Measurements from ENCODE around the gene RASGRP2.

Gene RASGRP2

DNA sequence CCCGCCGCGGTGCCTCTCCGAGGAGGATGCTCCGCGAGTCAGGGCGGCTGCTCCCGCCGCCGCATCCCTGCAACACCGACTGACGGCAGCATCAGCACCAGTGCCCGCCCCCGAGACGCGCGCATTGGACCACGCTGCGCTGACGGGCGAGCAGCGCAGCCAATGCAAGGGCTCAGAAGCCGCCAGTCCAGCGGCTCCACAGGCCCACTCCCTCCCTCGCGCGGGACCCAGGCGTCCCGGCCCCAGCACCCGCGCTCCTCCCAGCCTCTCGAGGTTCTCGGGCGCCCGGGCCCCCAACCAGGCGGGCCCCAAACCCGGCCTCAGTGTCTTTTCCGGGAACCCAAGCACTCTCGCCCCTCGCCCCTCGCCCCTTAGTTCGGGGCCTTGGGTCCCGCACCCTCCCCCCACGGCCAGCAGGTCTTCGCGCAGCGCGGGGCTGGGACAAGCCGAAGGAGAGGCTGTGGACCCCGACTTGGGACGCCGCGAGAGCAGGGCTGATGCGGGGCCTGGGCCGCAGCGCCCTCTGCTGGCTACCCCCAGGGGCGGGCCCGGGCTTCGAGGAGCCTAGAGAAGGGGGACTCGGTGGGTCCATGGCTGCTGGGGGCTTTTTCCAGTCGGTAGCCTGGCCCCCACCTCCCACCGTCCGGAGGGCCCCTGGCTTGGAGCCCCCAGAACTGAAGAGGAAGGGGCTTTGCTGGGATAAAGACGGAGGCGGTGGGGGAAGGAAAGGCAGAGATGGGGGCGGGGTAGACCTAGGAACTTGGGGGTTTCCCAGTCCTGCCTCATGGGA is 20.6 kb downstream of the RASGRP2 start, which contains the start of gene NRXN2:
TSS of gene NRXN2 (minus strand) at position 81 of the 790 bp plus-strand sequence. CDS start 9,498 bp downstream, outside the sequence.
- intact Hi-C loops (cut with DNase I), result loop anchor here (1.0 to 2.0 kb wide), 2 partner anchors 35 to 69 kb away; no protein-coding TSS in a partner anchor
- peak; percentile 91 to 100 (median 96) for DNase-seq

DNA sequence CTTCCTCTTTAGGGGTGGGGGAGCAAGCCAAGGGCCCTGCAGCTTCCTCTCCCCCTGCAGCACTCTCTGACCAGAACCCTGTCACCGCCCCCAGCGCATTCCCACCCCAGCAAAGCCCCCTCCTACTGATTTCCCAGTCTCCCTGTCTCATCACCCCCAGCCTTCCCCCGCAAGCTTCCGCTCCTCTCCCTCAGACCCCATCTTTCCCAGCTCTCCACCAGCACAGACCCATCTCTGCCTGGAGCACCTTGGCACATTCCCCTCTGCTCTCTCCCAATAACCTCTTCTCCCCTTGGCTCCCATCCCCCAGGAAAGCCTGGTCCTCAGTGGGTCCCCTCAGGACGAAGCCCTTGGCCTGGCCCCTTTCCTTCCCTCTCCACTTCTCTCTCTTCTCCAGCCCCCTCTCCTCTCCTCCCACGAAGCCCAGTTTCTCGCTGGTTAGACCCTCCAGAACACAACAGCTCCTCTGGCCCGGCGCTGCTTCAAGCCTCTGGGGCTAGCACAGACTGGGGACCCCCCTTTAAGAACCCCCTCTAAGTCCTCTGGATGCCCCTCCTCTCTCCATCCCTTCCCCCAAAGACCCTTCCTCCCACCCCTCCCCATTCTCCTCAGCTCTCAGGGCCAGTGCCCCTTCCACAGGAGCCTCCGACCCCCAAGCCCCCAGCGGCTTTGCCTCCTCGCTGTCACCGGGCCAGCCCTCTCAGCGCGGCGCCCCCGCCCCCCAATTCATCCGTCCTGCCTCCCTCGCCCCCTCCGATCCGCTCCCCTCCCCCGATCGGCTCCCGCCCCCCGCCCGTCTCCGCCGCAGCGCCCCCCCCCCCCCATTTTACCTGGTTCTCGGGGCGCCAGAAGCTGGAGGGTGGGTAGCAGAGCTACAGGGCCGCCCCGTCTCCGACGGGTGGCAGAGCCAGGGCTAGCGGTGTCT is 21.5 kb downstream of the RASGRP2 start:
- peak in 3 of 10 donors; percentile 70 to 72 (median 72) for DNase-seq

DNA sequence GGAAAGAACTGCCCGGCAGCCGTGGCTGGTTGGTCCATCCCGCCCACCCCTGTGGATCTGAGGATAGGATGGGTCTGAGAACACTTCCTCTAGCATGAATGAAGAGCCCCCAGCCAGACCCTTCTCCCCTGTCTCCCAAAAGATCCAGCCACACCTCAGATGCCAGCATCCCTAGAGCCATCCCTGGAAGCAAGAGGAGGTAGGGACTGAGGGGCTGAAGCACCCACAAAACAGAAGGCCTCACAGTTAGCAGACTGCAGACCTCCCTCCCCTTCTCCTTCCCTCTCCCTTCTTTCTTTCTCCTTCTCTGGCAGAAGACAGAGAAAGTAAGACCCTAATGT is 22.6 kb downstream of the RASGRP2 start:
- intact Hi-C loops (cut with DNase I), result no loop called here
- DNase-seq, result peak in 1 of 10 donors; percentile 30

More for the DNA sequence above, 21.5 kb downstream of the RASGRP2 start:
- intact Hi-C loops (cut with DNase I), result loop anchor here (1.0 to 2.0 kb wide), 2 partner anchors 34 to 68 kb away; no protein-coding TSS in a partner anchor

DNA sequence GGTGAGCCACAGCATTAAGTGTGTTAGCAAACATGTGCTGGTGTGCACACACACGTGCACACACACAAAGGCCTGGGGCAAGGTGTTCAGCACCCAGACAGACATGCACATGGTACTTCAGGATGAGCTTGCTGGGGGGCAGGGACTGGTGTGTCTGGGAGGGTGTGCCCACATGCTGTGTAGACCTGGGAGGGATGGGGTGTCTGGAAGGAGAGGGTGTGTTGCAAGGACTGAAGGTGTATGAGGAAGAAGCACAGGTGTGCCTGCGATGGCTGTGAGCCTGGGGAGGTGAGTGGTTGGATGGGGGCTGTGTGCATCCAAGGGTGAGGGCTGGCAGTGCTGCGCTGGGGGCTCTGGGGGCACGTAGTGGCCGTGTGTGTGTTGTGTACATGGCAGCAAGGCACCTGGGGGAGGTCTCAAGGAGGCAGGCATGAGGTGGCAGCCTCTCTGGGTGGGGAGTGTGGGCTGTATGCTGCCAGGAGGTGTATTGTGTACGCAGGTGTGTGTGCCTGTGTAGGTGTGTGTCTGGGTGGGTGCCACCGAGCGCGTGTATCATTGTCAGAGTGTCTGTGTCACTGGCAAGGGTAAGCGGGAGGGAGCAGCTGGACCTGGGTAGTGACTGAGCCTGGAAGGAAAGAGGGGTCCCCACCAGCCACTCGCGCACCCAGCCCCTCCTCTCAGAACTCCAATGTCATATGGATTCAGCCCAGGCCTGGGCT is 23.1 kb downstream of the RASGRP2 start:
- peak in 2 of 10 donors; percentile 74 to 76 for DNase-seq
- intact Hi-C loops (cut with DNase I), result no loop called here

DNA sequence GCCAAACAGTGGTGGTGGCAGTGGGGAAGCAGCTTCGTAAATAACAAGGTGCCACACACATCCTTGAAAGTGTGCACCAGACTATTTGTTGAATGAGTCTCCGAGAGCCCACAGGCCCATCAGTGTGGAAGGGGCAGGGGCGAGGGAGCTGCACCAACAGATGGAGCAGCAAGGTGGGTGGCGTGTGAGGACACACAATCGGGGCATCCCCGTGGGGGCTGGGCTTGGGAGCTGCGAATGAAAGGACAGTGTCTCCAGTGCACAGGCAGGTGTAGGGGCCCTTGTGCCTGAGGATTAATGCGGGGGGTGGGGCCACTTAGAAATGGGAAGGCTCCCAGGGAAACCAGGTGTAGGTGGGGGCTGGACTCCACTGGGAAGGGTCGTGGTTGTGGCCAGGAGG is 23.8 kb downstream of the RASGRP2 start:
- DNase-seq, result peak in 2 of 10 donors; percentile 43 to 67
- intact Hi-C loops (cut with DNase I), result no loop called here

DNA sequence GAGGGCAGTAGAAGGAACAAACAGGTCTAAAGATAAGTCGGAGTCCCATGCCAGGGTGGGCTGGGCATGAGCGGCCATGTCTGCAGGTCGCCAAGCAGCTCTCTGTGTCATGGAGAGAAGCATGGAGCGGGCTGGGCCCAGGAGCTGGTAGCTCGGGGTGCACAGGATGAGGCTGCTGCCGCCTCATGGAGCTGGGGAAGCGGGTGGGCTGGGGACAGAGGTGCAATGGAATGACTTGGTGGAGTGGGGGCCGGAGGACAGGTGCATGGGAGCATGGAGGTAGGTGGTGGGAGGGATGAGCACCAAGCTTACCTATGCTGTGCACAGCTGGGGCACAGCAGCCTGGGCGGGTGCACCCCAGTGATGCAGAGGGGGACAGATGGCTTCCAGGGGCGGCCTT is 24.5 kb downstream of the RASGRP2 start:
- DNase-seq, result peak in 3 of 10 donors; percentile 23 to 70 (median 69)
- intact Hi-C loops (cut with DNase I), result no loop called here

DNA sequence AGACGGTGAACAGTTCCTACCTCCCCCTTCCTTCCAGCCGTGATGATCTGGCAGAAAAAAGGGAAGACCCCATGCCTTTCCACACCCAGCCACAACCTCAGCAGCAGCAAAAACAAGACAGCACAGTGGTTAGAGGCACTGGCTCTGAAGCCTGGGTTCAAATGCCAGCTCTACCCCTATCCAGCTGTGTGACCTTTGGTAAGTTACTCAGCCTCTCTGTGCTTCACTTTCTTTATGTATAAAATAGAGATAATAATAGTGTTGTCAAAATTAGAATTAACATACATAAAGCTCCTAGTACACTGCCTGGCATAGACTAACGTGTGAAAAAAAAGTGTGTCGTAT is 25.2 kb downstream of the RASGRP2 start:
- DNase-seq, result no peak
- intact Hi-C loops (cut with DNase I), result no loop called here

DNA sequence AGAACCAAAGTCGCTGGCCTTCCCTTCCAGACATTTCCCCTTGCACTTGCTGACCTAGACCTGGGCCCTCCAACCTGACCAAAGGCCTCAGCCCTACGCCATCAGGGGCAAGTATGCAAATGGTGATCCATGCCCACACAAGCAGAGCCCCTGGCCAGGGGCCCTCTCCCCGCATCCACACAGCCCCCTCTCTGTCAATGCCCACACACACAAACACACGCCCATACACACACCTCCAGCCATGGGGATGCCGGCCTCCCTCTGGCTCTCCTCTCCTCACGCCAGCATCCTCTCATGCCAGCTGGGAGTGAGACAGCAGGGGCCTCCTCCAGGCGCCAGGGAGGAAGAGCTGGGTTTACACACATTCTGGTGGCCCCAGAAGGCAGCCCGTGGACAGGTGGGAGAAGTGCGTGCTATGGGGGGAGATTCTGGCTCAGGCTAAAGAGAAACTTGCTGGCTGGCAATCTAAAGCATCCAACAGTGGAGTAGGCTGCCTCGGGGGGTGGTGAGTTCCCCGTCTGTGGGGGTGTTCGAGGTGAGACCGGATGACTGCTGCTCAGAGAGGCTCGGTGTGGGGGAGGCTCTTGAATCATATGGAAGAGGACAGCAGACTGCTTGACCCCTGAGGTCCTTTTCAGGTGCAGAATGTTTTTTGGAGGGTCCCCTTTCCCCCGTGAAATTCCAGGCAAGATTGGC is 25.7 kb downstream of the RASGRP2 start:
- peak in 7 of 10 donors; percentile 35 to 92 (median 58) for DNase-seq
- intact Hi-C loops (cut with DNase I), result no loop called here

DNA sequence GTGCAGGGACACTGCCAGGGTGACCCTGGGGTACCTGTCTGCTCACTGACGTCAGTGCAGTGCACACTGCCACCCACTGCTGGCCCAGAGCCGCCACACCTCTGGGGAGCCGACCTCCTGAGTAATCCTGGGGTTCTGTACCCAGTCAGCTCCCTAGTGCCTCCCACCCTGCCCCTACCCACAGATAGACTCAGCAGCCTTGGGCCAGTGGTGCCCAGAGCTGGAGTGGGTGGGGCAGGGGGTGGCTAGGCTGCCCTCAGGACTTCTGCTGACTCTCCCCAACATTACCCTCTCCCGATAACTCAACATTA is 26.7 kb downstream of the RASGRP2 start:
- intact Hi-C loops (cut with DNase I), result no loop called here
- DNase-seq, result peak in 2 of 10 donors; percentile 55 to 61

DNA sequence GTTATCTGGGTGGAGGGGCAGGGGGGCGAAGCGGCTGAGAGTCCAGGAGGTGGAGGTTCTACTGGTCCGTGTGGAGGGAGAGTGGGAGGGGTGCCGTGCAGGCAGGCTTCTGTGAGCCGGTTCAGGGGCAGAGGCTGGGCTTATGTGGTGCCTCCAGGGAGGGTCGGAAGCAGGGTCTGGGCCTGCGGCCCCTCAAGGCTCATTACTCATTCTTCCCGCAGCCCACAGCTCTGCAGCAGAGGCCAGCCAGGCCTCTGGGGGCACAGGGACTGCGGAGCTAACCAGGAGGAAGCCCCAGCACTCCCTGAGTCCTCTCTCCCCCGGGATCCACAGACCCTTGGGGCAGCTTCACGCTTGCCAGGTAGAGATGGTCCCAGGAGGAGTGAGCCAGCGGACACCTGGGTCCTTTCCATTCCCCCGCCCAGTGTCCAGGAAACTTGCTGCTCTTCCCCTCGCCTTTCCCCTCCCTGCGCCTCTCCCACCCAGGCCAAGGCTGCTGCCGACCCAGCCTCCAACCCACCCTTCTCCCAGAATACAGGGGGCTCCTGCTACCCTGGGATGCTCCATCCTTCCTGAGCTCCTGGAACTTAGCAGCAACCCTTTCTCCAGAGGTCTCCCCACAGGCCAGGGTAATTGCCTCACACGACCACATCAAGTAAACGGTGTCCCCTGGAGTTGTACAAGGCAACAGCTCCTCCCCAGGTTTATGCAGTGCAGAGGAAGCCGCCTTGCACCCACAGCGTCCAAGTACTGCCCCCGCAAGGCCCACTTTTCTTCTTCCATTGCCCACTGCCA is 27.3 kb downstream of the RASGRP2 start:
- peak in 2 of 10 donors; percentile 77 to 81 for DNase-seq
- intact Hi-C loops (cut with DNase I), result no loop called here

DNA sequence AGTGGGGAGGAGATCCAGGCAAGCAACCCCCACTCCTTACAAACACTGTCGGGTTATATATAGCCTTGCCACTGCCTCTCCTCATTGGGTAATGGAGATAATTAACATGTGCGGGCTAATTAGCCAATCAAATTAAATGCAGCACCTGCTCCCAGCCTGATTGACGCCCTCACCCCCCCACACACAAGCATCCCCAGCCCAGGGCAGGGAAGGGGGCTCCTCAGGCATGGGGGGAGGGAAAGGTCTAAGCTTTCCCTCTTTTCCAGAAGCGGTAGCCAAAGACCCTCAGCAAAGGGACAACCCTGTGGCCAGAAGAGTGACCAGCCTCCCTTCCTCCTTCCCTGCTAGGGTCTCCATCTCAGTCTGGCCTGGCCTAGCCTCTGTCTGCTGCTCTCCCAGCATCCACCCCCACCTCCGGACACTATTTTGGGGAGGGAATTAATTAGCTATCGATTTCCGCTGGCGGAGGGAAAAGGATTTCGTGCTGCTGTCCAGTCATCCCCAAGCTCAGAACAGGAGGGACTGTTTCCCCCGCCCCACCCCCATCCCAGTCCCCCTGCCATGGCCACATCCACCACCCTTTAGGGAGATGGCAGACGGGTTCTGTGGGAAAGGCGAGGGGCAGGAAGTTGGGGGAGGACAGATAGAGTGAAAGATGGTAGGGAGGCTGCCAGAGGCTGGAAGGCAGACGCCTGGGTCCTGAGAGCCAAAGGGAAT is 28.0 kb downstream of the RASGRP2 start:
- DNase-seq, result peak in 1 of 10 donors; percentile 44
- intact Hi-C loops (cut with DNase I), result no loop called here

DNA sequence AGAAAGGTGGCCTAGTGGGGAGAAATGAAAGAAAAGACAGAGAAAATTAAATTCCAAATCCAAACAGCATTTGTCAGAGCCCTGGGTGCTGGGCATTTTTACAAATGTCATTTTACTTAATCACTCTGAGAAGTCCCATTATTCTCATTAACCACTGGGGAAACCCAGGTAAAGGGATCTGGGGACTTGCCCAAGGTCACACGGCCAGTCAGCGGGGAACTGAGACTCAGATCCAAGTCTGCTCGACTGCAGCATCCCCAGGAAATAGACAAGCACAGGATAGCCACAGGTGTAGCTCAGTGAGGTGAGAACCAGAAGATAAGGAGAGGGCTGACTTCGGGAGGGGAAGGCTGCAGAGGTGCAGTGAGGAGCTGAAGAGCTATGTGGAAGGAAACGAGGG is 28.8 kb downstream of the RASGRP2 start:
- intact Hi-C loops (cut with DNase I), result no loop called here
- no peak for DNase-seq

DNA sequence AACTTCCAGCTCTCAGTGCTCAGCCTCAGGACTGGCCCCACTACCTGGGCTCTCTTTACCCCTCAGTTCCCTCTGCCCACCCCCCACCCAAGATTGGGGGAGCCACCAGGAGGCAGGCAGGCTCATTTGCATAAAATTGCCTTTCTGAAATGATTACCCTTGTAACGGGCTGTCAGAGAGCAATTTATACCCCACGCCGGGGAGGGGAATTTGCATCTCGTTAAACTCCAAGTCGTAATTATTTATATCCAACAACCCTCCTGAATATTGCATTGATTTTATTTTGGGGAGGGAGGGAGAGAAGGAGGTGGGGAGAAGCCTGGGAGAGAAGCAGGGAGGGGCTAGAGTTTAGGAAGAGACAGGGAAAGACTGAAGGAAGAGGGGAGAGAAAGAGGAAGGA is 29.3 kb downstream of the RASGRP2 start:
- intact Hi-C loops (cut with DNase I), result no loop called here
- no peak for DNase-seq

DNA sequence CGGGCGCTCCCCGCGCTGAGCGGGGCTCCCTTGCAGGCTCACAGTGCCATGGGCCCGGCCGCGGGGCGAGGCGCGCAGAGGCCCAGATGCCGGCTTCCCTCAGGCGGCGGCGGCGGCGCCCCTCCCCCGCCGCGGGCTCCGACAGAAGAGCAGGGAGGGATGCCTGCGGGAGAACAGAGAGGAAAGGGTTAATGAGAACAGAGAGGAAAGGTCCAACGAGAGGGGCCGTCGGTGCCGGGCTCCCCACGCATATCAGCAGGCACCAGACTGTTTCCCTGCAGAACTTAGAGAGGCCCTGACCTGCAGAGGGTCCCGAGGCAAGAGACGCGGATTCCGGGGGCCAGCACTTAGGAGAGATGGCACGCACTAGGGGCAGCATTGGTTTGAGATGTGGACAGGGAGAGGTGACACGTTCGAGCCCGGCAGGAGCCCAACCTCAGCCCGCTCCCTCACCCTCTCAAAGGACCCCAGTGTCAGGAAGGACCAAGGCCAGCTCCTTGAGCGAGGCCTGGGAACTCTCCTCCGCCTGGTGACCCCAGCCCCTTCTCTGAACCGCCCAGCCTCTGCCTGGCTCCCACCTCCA is 30.1 kb downstream of the RASGRP2 start:
- intact Hi-C loops (cut with DNase I), result no loop called here
- peak in 2 of 10 donors; percentile 64 to 82 for DNase-seq

DNA sequence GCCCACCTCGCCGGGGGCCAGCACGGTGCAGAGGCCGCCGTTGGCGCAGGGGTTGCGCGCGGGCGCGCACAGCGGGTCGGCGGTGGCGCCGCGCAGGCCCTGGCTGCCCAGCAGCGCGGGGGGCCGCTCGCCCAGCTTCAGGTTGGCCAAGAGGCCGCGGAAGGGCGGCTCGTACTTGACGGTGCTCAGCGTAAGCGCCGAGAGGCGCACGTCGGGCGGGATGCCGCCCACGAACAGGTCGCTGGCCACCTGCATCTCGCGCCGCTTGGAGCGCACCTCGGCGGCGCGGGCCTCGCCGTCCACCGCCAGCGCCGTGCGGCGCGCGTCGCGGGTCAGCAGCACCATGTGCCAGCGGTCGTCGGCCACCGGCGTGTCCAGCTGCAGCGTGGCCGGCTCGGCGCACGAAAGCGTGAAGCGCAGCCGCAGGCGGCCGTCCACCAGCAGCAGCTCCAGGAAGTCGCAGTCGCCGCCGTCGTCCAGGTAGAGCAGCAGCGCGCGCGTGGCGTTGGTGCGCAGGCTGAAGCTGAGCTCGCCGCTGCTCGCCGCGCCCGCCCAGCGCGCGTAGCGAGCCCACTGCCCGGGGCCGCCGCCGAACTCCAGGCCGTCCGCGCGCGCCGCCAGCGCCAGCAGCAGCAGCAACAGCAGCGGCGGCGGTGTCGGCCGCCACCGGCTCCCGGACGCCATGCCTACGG is 30.8 kb downstream of the RASGRP2 start:
- intact Hi-C loops (cut with DNase I), result no loop called here
- DNase-seq, result peak in 2 of 10 donors; percentile 50 to 73

DNA sequence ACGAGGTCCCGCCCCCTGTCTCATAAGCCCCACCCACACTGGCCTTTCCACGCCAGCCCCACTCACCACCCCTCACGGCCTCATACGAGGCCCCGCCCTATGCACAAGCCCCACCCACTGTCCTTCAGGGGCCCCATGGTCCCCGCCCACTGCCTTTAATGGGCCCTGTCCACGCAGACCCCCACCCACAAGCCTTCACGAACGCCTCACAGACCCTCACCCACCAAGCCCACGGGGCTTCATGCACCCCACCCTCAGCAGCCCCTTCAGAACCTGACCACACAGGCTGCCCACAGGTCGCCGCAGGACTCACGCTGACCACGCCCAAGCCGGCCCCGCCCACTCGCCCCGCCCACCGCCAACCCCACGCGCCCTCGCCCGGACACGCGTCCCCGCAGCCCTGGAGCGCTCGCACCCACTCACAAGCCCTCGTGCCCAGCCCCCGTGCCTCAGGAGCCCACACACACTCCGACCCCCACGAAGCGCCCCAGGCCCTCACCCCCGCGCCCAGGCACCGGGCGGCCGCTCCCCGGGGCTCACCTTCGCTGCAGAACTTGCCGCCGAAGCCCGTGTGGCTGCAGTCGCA is 31.4 kb downstream of the RASGRP2 start:
- intact Hi-C loops (cut with DNase I), result no loop called here
- peak in 2 of 10 donors; percentile 64 to 84 for DNase-seq

DNA sequence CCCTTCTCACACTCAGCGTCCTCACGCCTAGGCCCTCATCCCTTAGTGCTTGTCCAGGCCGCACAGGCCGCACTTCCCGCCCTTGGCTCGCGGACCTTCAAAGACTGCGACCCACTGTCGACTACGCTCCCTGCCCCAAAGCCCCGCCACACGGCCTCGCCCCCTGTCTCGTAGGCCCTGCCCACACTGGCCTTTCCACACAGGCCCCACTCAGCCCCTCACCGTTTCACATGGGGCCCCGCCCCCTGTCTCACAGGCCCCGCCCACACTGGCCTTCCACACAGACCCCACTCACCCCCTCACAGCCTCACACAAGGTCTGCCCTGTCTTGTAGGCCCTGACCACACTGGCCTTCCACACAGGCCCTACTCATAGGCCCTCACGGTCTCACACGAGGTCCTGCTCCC is 32.0 kb downstream of the RASGRP2 start:
- DNase-seq, result peak in 2 of 10 donors; percentile 79 to 81
- intact Hi-C loops (cut with DNase I), result no loop called here
